Erythroblast (primary cell): ENCODE results near the gene MAPRE3.

Experiments used
- DNase-seq, 2 experiments: peaks; one replicate each; lab custom pipeline; 2025; lab: John Stamatoyannopoulos, UW
- GATA1 ChIP-seq: IDR thresholded peaks from 2 replicates; pipeline ENCODE4 v1.6.1; 2011; ENCODE audit warnings: low read depth, mild to moderate bottlenecking, control low read depth, low read length, moderate library complexity
- POLR2A ChIP-seq: IDR thresholded peaks from 2 replicates; pipeline ENCODE4 v1.6.1; 2011; ENCODE audit warnings: mild to moderate bottlenecking, low read length

Gene MAPRE3

GRCh38 chr2:27039871-27040270 lies 69.4 kb downstream of the MAPRE3 start:
- no peak for TF ChIP-seq POLR2A
- no peak for TF ChIP-seq GATA1

GRCh38 chr2:27040282-27040681 lies 69.8 kb downstream of the MAPRE3 start:
- no peak for DNase-seq
- TF ChIP-seq GATA1, result no peak
- TF ChIP-seq POLR2A, result no peak

More at GRCh38 chr2:27039871-27040270, 69.4 kb downstream of the MAPRE3 start:
- DNase-seq, result no peak

GRCh38 chr2:27041752-27042151 lies 71.3 kb downstream of the MAPRE3 start:
- DNase-seq, result no peak
- TF ChIP-seq GATA1, result no peak
- TF ChIP-seq POLR2A, result no peak

- no peak for TF ChIP-seq GATA1
- no peak for TF ChIP-seq POLR2A
- DNase-seq, result no peak
Observed at GRCh38 chr2:27042159-27042661, 71.8 kb downstream of the MAPRE3 start.

GRCh38 chr2:27042985-27043634 lies 72.7 kb downstream of the MAPRE3 start:
- DNase-seq, result no peak
- TF ChIP-seq GATA1, result no peak
- no peak for TF ChIP-seq POLR2A

- TF ChIP-seq POLR2A (no peak), GATA1 (no peak)
- no peak for DNase-seq
Observed at GRCh38 chr2:27049422-27050280, 79.2 kb downstream of the MAPRE3 start.

GRCh38 chr2:27050281-27050995 lies 80.0 kb downstream of the MAPRE3 start:
- peak; percentile 93 to 98 for DNase-seq
- no peak for TF ChIP-seq POLR2A
- no peak for TF ChIP-seq GATA1

GRCh38 chr2:27050996-27051901 lies 80.8 kb downstream of the MAPRE3 start, which contains the start of gene AGBL5:
AGBL5 (plus strand) TSS chr2:27051668; CDS start chr2:27052959, 1,291 bp downstream.
- DNase-seq, result peak; percentile 97
- TF ChIP-seq GATA1 (no peak), POLR2A (peak; percentile 89)

GRCh38 chr2:27051902-27052645 lies 81.6 kb downstream of the MAPRE3 start:
- DNase-seq, result peak; percentile 54 to 61
- TF ChIP-seq GATA1 (no peak), POLR2A (no peak)

- no peak for DNase-seq
- TF ChIP-seq POLR2A (no peak), GATA1 (no peak)
Observed at GRCh38 chr2:27053321-27053720, 82.9 kb downstream of the MAPRE3 start.

- no peak for DNase-seq
- TF ChIP-seq GATA1 (no peak), POLR2A (no peak)
Observed at GRCh38 chr2:27053776-27054175, 83.3 kb downstream of the MAPRE3 start.

GRCh38 chr2:27054721-27055120 lies 84.3 kb downstream of the MAPRE3 start:
- no peak for DNase-seq
- TF ChIP-seq GATA1 (no peak), POLR2A (no peak)

GRCh38 chr2:27057184-27057583 lies 86.7 kb downstream of the MAPRE3 start:
- peak in 1 of 2 experiments; percentile 28 for DNase-seq
- TF ChIP-seq POLR2A, result no peak
- no peak for TF ChIP-seq GATA1
